HepG2 (cell line): ENCODE measurements around the gene GPSM1. TPM values are rescaled to one million over a fixed set of nuclear protein-coding genes. Genes with fewer than 3 reads are reported as not detected.

Experiments
- ATF7-NPFF ChIP-seq: sonication (generic); formaldehyde crosslinking; IDR thresholded peaks from 2 replicates; pipeline ENCODE4 v1.8.1; 2023; ENCODE audit warnings: mild to moderate bottlenecking, low read depth, missing genetic modification reagents, moderate library complexity
- NCOA1 ChIP-seq: sonication (generic); formaldehyde crosslinking; IDR thresholded peaks from 2 replicates; pipeline ENCODE4 v1.9.0; 2021; ENCODE audit warnings: missing genetic modification reagents
- POGZ ChIP-seq: sonication (generic); formaldehyde crosslinking; IDR thresholded peaks from 2 replicates; pipeline ENCODE4 v1.4.0; 2020; ENCODE audit warnings: mild to moderate bottlenecking, missing genetic modification reagents
- RNF2 ChIP-seq: fragments of 450-650 bp; conservative IDR thresholded peaks from 2 replicates; pipeline ENCODE4 v1.6.1; 2016; ENCODE audit warnings: low read depth
- ZFP41 ChIP-seq: sonication (generic); formaldehyde crosslinking; IDR thresholded peaks from 2 replicates; pipeline ENCODE4 v1.4.0; 2020; ENCODE audit warnings: mild to moderate bottlenecking, missing genetic modification reagents, borderline replicate concordance
- ZNF224 ChIP-seq: sonication (generic); formaldehyde crosslinking; IDR thresholded peaks from 2 replicates; pipeline ENCODE4 v1.5.0; 2020; ENCODE audit warnings: mild to moderate bottlenecking, missing genetic modification reagents
- ZNF335 ChIP-seq: sonication (generic); formaldehyde crosslinking; IDR thresholded peaks from 2 replicates; pipeline ENCODE4 v1.4.0; 2020; ENCODE audit warnings: missing genetic modification reagents
- ZNF552 ChIP-seq: sonication (generic); formaldehyde crosslinking; IDR thresholded peaks from 2 replicates; pipeline ENCODE4 v1.9.0; 2022; ENCODE audit warnings: missing genetic modification reagents, mild to moderate bottlenecking, borderline replicate concordance
- ZNF564 ChIP-seq: sonication (generic); formaldehyde crosslinking; IDR thresholded peaks from 2 replicates; pipeline ENCODE4 v1.8.1; 2023; ENCODE audit warnings: mild to moderate bottlenecking, missing genetic modification reagents
- ZNF589 ChIP-seq: sonication (generic); formaldehyde crosslinking; conservative IDR thresholded peaks from 2 replicates; pipeline ENCODE4 v1.8.0; 2022; ENCODE audit warnings: mild to moderate bottlenecking, moderate library complexity, missing genetic modification reagents
- ZNF703 ChIP-seq: sonication (generic); formaldehyde crosslinking; IDR thresholded peaks from 2 replicates; pipeline ENCODE4 v1.5.1; 2020; ENCODE audit warnings: missing genetic modification reagents, mild to moderate bottlenecking, moderate library complexity, borderline replicate concordance
- ZNF746 ChIP-seq: sonication (generic); formaldehyde crosslinking; IDR thresholded peaks from 2 replicates; pipeline ENCODE4 v1.8.0; 2022; ENCODE audit warnings: mild to moderate bottlenecking, missing genetic modification reagents
- polyA plus RNA-seq, 8 experiments: library from polyadenylated mRNA; depleted of rRNA in 3 of 8; stranded (reverse) in 7 of 8; unstranded in 1 of 8; fragments of >200 nt; fragmentation: Illumina TruSeq in 4 of 8; extraction: Trizol in 4 of 8; gene quantifications; 2 replicates each; pipeline versions ENCODE4 v1.2.1 to v1.2.3, GENCODE V29; 2011 to 2016; ENCODE audit warnings: low read depth in 4 of 8, missing spikeins in 1 of 8, mixed read lengths in 1 of 8; ENCODE audit not compliant: insufficient read depth in 1 of 8
- total RNA-seq, 5 experiments: library from RNA; depleted of rRNA; stranded (reverse); fragments of >200 nt; fragmentation: Illumina TruSeq; extraction: Trizol; gene quantifications; 2 replicates each; pipeline ENCODE4 v1.2.3, GENCODE V29; 2016; ENCODE audit warnings: low read depth in 1 of 5
- TF ChIP-seq, protein P1 (sequence below): IDR thresholded peaks from 2 replicates; pipeline ENCODE4 v1.6.1; 2016; ENCODE audit warnings: low read depth, control low read depth
- TF ChIP-seq, protein P2 (sequence below): sonication (generic); formaldehyde crosslinking; IDR thresholded peaks from 2 replicates; pipeline ENCODE4 v1.8.0; 2022; ENCODE audit warnings: low read depth, missing genetic modification reagents
- TF ChIP-seq, protein P3 (sequence below): sonication (generic); formaldehyde crosslinking; IDR thresholded peaks from 2 replicates; pipeline ENCODE4 v1.4.0; 2020; ENCODE audit warnings: missing genetic modification reagents
- TF ChIP-seq, protein P4 (sequence below): sonication (generic); formaldehyde crosslinking; conservative IDR thresholded peaks from 2 replicates; pipeline ENCODE4 v1.5.0; 2020; ENCODE audit warnings: missing genetic modification reagents
- TF ChIP-seq, protein P5 (sequence below): sonication (generic); formaldehyde crosslinking; IDR thresholded peaks from 2 replicates; pipeline ENCODE4 v1.8.0; 2022; ENCODE audit warnings: mild to moderate bottlenecking, missing genetic modification reagents
- TF ChIP-seq, protein P6 (sequence below): sonication (generic); formaldehyde crosslinking; IDR thresholded peaks from 2 replicates; pipeline ENCODE4 v1.5.0; 2020; ENCODE audit warnings: missing genetic modification reagents, mild to moderate bottlenecking, borderline replicate concordance
- TF ChIP-seq, protein P7 (sequence below): sonication (generic); formaldehyde crosslinking; IDR thresholded peaks from 2 replicates; pipeline ENCODE4 v1.4.0; 2020; ENCODE audit warnings: missing genetic modification reagents

GPSM1 gene
- total and polyA plus RNA-seq, 2 of the 13 experiments (the other 11 are each of a cell fraction or from before 2014, with no cell fraction given), result 1.0 to 2.4 TPM

DNA sequence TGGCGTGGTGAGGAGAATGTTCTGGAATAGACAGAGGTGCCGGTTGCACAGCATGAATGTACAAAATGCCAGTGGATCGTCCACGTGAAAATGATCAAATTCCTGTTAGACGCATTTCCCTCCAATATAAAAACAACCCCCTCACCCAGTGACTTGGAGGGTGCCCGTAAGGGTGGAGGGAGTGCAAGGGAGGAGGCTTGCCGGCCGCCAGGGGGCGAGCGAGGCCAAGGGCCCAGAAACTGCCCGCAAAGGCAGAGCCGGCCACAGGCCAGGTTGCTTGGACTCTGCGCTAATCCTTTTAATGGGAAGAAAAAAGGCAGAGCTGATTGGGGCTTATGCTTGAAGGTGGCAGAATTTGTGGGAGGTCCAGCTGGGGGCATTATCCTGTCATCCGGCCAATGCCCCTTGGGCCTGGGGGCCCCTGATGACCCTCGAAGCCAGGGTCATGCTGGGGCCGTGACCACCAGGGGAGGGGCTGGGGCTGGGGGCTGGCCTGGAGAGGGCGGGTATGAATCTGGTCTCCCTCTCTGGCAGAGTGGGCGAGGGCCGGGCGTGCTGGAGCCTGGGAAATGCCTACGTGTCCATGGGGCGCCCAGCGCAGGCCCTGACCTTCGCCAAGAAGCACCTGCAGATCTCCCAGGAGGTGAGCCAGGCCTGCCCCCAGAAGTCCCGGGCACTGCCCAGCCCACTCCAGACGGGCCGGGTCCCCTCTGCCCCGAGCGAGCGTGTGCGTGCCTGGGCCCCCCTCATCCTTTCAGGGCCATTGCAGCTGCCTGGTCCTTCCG lies 12.0 kb downstream of the GPSM1 start (continued):
- TF ChIP-seq ZNF564 (CRISPR knock-in tag) (no peak), ZNF703 (CRISPR knock-in tag) (no peak), NCOA1 (CRISPR knock-in tag) (no peak), ATF7-NPFF (no peak), ZNF335 (no peak), ZNF589 (CRISPR knock-in tag) (no peak), ZNF746 (no peak), RNF2 (no peak), ZFP41 (no peak), POGZ (no peak), ZNF224 (CRISPR knock-in tag) (no peak), ZNF552 (no peak)
- TF ChIP-seq, protein P1, sequence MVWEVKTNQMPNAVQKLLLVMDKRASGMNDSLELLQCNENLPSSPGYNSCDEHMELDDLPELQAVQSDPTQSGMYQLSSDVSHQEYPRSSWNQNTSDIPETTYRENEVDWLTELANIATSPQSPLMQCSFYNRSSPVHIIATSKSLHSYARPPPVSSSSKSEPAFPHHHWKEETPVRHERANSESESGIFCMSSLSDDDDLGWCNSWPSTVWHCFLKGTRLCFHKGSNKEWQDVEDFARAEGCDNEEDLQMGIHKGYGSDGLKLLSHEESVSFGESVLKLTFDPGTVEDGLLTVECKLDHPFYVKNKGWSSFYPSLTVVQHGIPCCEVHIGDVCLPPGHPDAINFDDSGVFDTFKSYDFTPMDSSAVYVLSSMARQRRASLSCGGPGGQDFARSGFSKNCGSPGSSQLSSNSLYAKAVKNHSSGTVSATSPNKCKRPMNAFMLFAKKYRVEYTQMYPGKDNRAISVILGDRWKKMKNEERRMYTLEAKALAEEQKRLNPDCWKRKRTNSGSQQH (CRISPR knock-in tag), result no peak
- TF ChIP-seq, protein P2, sequence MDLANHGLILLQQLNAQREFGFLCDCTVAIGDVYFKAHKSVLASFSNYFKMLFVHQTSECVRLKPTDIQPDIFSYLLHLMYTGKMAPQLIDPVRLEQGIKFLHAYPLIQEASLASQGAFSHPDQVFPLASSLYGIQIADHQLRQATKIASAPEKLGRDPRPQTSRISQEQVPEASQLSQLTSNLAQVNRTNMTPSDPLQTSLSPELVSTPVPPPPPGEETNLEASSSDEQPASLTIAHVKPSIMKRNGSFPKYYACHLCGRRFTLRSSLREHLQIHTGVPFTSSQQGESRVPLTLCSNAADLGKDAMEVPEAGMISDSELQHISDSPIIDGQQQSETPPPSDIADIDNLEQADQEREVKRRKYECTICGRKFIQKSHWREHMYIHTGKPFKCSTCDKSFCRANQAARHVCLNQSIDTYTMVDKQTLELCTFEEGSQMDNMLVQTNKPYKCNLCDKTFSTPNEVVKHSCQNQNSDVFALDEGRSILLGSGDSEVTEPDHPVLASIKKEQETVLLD, result no peak
- TF ChIP-seq, protein P3, sequence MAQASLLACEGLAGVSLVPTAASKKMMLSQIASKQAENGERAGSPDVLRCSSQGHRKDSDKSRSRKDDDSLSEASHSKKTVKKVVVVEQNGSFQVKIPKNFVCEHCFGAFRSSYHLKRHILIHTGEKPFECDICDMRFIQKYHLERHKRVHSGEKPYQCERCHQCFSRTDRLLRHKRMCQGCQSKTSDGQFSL (CRISPR knock-in tag), result no peak
- TF ChIP-seq, protein P4, sequence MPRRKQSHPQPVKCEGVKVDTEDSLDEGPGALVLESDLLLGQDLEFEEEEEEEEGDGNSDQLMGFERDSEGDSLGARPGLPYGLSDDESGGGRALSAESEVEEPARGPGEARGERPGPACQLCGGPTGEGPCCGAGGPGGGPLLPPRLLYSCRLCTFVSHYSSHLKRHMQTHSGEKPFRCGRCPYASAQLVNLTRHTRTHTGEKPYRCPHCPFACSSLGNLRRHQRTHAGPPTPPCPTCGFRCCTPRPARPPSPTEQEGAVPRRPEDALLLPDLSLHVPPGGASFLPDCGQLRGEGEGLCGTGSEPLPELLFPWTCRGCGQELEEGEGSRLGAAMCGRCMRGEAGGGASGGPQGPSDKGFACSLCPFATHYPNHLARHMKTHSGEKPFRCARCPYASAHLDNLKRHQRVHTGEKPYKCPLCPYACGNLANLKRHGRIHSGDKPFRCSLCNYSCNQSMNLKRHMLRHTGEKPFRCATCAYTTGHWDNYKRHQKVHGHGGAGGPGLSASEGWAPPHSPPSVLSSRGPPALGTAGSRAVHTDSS (CRISPR knock-in tag), result no peak
- TF ChIP-seq, protein P5, sequence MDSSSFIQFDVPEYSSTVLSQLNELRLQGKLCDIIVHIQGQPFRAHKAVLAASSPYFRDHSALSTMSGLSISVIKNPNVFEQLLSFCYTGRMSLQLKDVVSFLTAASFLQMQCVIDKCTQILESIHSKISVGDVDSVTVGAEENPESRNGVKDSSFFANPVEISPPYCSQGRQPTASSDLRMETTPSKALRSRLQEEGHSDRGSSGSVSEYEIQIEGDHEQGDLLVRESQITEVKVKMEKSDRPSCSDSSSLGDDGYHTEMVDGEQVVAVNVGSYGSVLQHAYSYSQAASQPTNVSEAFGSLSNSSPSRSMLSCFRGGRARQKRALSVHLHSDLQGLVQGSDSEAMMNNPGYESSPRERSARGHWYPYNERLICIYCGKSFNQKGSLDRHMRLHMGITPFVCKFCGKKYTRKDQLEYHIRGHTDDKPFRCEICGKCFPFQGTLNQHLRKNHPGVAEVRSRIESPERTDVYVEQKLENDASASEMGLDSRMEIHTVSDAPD (CRISPR knock-in tag), result no peak
- TF ChIP-seq, protein P6, sequence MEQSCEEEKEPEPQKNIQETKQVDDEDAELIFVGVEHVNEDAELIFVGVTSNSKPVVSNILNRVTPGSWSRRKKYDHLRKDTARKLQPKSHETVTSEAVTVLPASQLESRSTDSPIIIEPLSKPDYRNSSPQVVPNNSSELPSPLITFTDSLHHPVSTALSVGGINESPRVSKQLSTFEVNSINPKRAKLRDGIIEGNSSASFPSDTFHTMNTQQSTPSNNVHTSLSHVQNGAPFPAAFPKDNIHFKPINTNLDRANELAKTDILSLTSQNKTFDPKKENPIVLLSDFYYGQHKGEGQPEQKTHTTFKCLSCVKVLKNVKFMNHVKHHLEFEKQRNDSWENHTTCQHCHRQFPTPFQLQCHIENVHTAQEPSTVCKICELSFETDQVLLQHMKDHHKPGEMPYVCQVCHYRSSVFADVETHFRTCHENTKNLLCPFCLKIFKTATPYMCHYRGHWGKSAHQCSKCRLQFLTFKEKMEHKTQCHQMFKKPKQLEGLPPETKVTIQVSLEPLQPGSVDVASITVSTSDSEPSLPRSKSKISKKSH (CRISPR knock-in tag), result no peak
- TF ChIP-seq, protein P7, sequence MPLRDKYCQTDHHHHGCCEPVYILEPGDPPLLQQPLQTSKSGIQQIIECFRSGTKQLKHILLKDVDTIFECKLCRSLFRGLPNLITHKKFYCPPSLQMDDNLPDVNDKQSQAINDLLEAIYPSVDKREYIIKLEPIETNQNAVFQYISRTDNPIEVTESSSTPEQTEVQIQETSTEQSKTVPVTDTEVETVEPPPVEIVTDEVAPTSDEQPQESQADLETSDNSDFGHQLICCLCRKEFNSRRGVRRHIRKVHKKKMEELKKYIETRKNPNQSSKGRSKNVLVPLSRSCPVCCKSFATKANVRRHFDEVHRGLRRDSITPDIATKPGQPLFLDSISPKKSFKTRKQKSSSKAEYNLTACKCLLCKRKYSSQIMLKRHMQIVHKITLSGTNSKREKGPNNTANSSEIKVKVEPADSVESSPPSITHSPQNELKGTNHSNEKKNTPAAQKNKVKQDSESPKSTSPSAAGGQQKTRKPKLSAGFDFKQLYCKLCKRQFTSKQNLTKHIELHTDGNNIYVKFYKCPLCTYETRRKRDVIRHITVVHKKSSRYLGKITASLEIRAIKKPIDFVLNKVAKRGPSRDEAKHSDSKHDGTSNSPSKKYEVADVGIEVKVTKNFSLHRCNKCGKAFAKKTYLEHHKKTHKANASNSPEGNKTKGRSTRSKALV (CRISPR knock-in tag), result no peak
